SW480 (cell line): ENCODE measurements around the gene CNTNAP4.
A peak's percentile ranks its signal among the peaks of the same experiment; 100 is the strongest.

Experiments
- DNase-seq: peaks from one replicate; pipeline ENCODE4 v3.0.0-alpha.2; 2016; ENCODE audit warnings: low spot score

The CNTNAP4 gene

GRCh38 chr16:76276745-76277438 is at the start of gene CNTNAP4:
Gene CNTNAP4, plus strand, starts transcription at chr16:76277401. Its CDS starts 262 bp downstream, at chr16:76277663.
- no peak for DNase-seq

GRCh38 chr16:76228546-76229146 is 48.6 kb upstream of the CNTNAP4 start:
- DNase-seq, result no peak

DNA sequence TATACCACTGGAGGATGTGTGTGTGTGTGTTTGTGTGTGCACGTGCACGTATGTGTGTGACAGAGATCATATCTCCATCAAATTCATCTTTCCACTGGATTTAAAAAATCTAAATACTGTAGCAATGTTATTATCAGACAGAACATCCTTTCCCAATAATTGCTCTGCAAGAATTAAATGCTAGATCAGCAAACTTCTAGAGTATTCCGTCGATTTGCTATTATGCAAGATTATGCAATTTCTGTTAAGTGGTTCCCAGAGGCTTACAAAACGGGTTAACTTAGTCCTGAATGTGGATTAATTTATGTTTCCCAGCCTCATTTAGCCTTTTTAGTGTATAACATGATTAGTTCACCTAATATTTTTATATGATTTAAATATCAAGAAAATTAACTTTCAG is 44.5 kb upstream of the CNTNAP4 start:
- no peak for DNase-seq

DNA sequence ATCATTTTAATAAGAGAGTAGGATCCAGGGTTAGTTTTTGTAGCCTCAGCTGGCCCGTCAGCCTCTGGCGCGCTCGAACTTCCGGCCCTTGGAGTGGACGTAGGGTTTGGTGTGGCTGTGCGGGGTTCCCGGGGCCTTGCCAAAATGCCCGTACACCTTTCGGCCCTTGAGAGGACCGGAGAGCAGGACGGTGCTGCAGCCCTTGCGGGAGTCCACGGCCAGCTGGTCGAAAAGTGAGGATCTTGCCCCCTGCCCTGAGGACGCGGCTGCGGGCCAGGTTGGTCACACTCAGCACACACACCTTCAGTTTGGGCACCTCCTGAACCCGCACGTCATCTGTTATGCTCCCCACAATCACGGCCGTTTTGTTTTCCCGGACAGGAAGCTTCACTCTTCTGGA is 42.2 kb upstream of the CNTNAP4 start:
- DNase-seq, result no peak

DNA sequence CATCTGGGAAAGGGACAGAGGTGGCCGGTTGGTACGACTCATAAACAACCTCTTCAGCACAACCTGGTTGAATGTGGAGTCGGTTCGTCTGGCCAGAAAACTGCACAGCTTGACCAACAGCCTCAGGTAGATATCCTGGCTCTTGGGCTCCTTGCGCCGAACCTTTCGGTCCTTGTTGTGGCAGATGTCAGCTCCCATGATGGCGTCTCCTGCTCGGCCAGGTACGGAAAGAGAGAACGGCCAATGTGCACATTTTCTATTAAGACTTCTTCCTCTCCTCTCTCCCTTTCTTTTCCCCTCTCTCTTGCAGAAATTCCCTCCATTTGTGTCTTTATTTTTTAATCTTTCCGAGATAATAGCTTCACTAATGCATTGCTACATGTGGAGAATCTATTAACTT is 41.8 kb upstream of the CNTNAP4 start:
- DNase-seq, result no peak

DNA sequence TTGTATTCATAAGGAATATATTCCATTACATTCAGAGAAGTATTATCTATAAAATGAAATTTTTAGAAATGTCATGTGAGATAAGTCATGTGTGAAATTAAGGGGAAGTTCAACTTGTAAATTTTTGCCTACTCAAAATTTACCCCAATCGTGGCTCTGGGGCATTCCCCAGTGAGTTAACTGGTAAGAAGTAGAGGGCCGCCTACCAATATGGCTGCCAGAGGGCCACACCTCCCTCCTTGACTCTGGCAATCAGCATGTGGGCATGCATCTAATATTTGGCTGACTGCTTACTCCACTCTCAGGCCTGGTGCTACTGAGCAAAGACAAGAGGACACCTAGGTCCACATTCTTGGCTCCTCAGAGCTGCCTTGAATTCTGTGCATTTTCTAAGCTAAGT is 39.7 kb upstream of the CNTNAP4 start:
- DNase-seq, result no peak

DNA sequence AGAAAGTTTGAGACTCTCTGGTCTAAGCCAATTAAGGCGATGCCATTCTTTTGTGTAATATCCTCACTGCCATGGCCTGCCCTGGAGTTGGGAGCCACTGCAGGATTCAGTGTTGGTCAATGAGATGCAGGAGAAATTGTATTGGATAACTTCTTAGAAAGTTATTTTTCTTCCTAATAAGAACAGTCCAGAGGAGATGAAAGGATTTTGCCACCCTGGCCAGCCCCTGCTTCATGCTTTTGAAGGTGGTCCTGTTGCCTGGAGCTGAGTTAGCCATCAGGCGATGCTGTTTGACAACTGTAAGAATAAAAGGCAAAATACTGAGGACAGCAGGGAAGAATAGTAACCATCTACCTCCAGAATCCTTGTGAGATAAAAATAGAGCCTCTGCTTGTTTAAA is 35.4 kb upstream of the CNTNAP4 start:
- no peak for DNase-seq

DNA sequence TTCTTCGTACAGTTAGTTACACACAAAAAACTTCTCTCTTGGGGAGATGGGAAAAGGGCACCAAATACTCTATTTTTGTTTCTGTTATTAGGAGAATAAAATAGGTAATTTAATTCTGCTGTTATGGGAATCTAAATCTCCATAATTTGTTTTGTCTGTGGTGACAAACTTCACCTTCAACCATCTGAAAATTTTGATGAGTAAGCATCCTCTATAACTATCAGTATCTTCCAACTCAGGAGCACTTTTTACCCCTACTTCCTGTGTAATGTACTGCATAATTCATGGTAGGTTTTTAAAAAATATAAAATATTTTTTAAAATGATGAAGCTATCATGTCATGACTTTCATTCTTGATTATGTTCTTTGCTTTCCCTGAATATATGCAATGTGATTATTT is 33.6 kb upstream of the CNTNAP4 start:
- DNase-seq, result no peak

GRCh38 chr16:76246587-76246986 is 30.6 kb upstream of the CNTNAP4 start:
- no peak for DNase-seq

GRCh38 chr16:76265434-76266045 is 11.7 kb upstream of the CNTNAP4 start:
- peak; percentile 24 for DNase-seq

DNA sequence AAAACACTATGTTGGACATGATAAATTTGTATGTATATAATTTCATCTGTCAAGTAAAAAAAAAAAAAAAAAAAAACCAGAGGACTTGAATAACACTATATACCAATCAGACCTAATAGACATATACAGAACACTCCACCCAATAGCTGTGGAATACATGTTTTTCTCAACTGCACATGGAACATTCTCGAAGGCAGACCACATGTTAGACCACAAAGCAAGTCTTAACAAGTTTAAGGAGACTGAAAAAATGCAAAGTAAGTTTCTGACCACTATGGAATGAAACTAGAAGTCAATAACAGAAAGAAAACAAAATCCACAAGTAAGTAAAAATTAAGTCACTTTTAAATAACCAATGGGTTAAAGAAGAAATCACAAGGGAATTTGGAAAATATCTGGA is 8.4 kb upstream of the CNTNAP4 start:
- no peak for DNase-seq

DNA sequence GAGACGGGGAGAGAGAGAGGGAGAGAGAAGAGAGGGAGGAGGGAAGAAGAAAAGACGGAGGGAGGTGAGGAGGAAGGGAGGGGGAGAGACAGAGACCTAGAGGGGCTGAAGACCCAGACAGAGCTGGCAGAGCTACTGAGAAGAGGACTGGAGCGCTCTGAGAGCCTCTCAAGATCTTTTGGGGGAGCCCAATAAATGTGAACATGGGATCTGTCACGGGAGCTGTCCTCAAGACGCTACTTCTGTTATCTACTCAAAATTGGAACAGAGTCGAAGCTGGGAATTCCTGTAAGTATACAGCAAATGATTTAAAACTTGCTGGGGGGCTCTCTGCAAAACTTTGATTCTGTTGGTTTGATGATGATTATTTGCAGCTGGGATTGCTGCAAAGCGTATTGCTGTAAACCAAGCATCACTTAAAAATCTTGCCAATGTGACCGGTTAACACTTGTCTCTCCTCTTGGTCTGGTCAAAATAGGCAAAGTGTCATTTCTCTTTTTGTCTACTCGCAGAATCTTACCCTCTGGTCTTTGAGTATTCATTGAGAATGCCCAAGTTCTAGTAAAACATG is 344 bp downstream of the CNTNAP4 start:
- DNase-seq, result no peak

- DNase-seq, result no peak
Measured at GRCh38 chr16:76278086-76278485, 885 bp downstream of the CNTNAP4 start.

DNA sequence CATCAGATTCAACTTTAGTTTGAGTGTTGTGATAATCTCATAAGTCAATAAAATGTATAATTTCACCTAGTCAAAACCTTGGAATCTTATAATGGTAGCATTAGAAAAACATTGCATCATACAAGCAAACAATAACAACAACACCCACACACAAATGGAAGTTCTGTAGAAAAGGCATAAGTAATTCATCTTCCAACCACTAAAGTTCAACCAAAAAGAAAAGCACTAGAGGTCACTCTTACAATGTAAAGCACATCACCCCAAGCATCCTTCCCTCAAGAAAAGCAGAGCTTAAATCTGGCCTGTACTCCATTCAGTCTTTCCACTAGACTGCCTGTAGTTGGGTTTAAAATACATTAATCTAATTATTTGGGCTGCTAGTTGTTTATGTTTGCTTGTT is 1.8 kb downstream of the CNTNAP4 start:
- peak; percentile 39 for DNase-seq

GRCh38 chr16:76280421-76281215 is 3.4 kb downstream of the CNTNAP4 start:
- DNase-seq, result no peak

- DNase-seq, result no peak
Measured at GRCh38 chr16:76287466-76287865, 10.3 kb downstream of the CNTNAP4 start.

GRCh38 chr16:76292218-76292617 is 15.0 kb downstream of the CNTNAP4 start:
- no peak for DNase-seq

GRCh38 chr16:76293980-76294379 is 16.8 kb downstream of the CNTNAP4 start:
- DNase-seq, result no peak

DNA sequence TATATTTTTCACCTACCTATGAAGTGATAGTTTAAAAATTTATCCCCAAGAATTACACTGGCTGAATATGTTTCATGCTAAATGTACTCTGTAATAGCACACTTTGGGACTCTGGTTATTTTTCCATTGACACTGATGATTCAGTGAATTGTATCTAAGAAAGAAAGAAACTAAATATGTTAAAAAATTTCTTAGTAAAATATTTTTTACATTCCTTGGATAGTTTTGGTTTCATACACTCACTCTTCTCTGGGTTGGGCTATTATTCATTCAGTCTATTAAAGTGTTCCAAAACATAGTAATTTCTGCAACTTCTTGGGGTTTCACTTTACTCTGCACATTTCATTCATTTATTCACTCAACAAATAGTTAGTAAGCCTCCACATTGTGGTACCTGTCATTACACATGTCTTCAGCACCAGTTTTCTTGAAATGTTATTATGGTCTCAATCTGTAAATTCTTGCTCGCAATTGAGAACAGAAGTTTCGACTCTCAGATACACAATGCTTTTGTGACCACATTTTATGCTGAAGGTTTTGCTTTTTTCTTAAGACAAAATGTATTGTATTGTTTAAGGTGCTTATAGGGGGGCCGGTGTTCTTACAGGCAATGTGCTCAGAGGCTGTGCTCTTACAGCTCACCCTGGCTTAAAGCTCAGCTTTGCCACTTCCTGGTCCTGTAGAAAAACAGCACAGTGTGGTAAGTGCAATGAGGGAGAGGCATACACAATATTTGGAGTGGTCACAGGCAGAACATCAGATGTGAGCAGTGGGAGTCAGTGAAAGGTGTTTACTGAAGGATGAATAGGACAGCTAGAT is 17.4 kb downstream of the CNTNAP4 start:
- no peak for DNase-seq

GRCh38 chr16:76297941-76298340 is 20.7 kb downstream of the CNTNAP4 start:
- DNase-seq, result no peak

DNA sequence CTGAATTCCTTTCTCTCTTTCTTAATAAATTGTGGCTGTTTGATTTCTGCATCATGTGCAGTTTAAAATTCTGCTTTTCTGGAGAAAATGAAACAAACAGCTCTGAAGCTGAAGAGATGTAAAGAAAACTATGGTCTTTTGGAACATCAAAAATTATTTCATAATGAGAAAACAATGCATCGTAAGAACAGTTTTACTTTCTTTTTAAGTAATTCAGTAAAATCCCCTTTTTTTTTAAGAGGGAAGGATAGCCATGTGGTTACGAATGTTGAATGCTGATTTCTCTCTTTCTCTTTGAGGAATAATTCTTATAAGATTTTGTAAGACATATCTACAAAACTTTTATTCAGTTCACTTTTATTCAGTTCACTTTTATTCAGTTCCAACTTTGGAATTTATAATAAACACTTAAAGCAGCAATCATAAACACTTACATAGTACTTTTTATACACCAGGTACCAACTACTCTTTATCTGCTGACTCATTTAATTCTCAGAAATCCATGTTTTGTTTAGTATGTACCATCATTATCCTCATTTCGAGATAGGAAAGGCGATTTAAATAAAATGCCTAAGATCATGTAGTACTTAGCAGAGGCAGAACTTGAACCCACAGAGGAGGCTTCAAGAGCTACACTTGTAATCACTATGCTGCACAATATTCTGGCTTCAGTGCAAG is 26.6 kb downstream of the CNTNAP4 start:
- no peak for DNase-seq
